Memory B cell (primary cell): Measurements from ENCODE around the gene ANKS6.

ENCODE experiments used
- ATAC-seq: fragments of 150-1000 bp; cut with Tn5 transposase; 2 replicates; pipeline ENCODE4 v1.10.0; 2021; ENCODE audit warnings: low read depth, mild to moderate bottlenecking, moderate library complexity
- DNase-seq, 2 donors: peaks; one replicate each; pipeline ENCODE4 v3.0.0; 2022; ENCODE audit warnings: low spot score in 2 of 2
- H3K27ac Mint-ChIP-seq: one replicate; pipeline ENCODE4 v1.8.0; 2022; ENCODE audit warnings: mild to moderate bottlenecking, moderate library complexity, mixed read lengths
- H3K27me3 Mint-ChIP-seq: one replicate; pipeline ENCODE4 v1.8.0; 2022; ENCODE audit warnings: mixed read lengths
- H3K36me3 Mint-ChIP-seq: one replicate; pipeline ENCODE4 v1.8.0; 2022; ENCODE audit warnings: mild to moderate bottlenecking, mixed read lengths
- H3K4me1 Mint-ChIP-seq: one replicate; pipeline ENCODE4 v1.8.0; 2022; ENCODE audit warnings: mixed read lengths
- H3K4me3 Mint-ChIP-seq: one replicate; pipeline ENCODE4 v1.8.0; 2022; ENCODE audit warnings: mild to moderate bottlenecking, moderate library complexity, mixed read lengths
- H3K9me3 Mint-ChIP-seq: one replicate; pipeline ENCODE4 v1.8.0; 2022; ENCODE audit warnings: mixed read lengths

The ANKS6 gene

GRCh38 chr9:98730871-98731270 is 65.5 kb downstream of the ANKS6 start:
- DNase-seq: no peak
- H3K27me3 Mint-ChIP-seq: peaks cover 6% of the 10 kb centered on the region
- peaks cover 7% of the 10 kb centered on the region for H3K36me3 Mint-ChIP-seq
- no peak for ATAC-seq
- peaks cover 15% of the 10 kb centered on the region for H3K4me1 Mint-ChIP-seq
- no peak overlapping the region for H3K27ac Mint-ChIP-seq
- no peak overlapping the region for H3K4me3 Mint-ChIP-seq
- H3K9me3 Mint-ChIP-seq: no peaks in the 10 kb centered on the region

- DNase-seq (no peak), ATAC-seq (no peak)
- Mint-ChIP-seq H3K4me3 (no peak overlapping the region), H3K4me1 (peaks cover 15% of the 10 kb centered on the region), H3K27me3 (peaks cover 8% of the 10 kb centered on the region), H3K36me3 (peaks cover 2% of the 10 kb centered on the region), H3K27ac (no peak overlapping the region), H3K9me3 (peaks cover 2% of the 10 kb centered on the region)
These were observed 67.9 kb downstream of the ANKS6 start for GRCh38 chr9:98728500-98728899.

GRCh38 chr9:98727428-98727827 is 68.9 kb downstream of the ANKS6 start:
- Mint-ChIP-seq H3K27ac (peak overlapping the region; percentile 12), H3K36me3 (peaks cover 2% of the 10 kb centered on the region), H3K4me3 (no peak overlapping the region), H3K9me3 (peaks cover 3% of the 10 kb centered on the region), H3K4me1 (peaks cover 15% of the 10 kb centered on the region), H3K27me3 (peaks cover 15% of the 10 kb centered on the region)
- DNase-seq (no peak), ATAC-seq (no peak)

DNA sequence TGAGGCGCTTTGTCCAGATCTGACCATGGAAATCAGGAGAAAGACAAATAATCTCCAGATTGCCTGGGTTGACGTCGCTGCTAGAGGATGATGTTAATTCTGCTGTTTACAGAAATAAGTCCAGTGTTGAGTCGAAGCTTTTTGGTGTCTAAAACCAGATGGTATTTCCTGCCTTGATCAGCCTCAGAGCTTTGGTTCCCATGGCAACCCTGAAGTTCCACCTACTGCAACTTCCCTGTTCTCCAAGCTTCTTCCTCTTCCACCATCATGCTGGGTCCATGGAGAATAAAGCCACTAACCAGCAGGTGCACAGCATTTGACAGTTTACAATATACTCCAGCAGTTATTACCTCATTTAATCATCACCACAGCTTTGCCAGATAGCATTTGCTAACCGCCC is 69.6 kb downstream of the ANKS6 start:
- Mint-ChIP-seq H3K27me3 (peaks cover 18% of the 10 kb centered on the region), H3K4me3 (no peak overlapping the region), H3K9me3 (peaks cover 3% of the 10 kb centered on the region), H3K4me1 (peaks cover 15% of the 10 kb centered on the region), H3K36me3 (peaks cover 2% of the 10 kb centered on the region), H3K27ac (peak overlapping the region; percentile 12)
- ATAC-seq (peak; percentile 29), DNase-seq (no peak)

DNA sequence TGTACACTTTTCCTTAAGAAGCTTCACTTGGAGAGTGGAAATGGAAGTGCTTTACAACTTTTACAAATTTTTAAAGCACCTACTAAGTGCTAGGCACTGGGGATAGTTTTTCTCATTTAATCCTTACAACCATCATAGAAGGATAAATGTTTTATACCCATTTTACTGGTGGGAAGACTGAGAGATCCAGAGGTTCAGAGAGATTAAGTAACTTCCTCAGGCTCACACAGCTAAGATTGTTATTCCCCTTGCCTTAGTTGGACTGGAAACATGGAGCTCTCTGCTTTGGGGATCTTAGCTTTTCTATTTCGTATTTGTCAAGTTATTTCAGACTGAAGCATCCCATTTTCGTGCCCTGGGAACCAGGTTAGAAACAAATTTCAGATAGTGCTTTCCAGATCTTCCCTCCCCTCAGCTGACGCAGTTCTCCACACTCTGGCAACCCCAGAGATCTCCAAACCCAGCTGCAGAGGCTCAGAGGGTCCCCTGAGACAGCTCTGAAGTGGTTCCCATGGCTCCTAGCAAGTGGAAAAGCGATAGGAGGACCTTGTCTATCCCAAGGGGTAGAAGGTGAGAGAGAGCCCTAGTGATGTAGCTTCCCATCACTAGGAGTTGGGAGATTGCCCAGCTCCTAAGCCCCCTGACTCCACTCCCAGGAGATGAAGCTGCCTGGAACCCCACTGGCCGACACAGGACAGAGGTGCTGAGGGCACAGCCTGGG is 71.4 kb downstream of the ANKS6 start:
- peaks cover 2% of the 10 kb centered on the region for H3K36me3 Mint-ChIP-seq
- no peak overlapping the region for H3K27ac Mint-ChIP-seq
- peaks cover 15% of the 10 kb centered on the region for H3K4me1 Mint-ChIP-seq
- peaks cover 21% of the 10 kb centered on the region for H3K27me3 Mint-ChIP-seq
- peaks cover 3% of the 10 kb centered on the region for H3K9me3 Mint-ChIP-seq
- H3K4me3 Mint-ChIP-seq: no peak overlapping the region
- DNase-seq (no peak), ATAC-seq (no peak)

DNA sequence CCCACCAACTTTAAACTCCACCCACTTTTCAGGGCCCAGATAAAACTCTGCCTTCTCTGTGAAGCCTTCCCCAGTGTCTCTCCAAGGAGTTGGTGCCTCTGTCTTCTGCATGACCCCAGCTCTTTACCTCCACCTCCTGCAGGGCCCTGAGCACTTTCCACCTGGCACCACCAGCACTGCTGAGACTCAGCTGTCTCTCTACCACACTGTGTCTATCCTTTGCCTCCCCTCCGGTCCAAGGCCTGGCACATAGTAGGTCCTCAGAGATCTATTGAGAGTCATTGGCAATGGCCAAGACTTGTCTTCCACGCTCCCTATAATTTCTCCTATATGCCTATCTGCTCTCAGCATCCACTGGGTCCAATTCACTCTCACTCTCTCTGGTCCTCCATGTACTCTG is 74.7 kb downstream of the ANKS6 start:
- Mint-ChIP-seq H3K27me3 (peaks cover 22% of the 10 kb centered on the region), H3K27ac (no peak overlapping the region)
- no peak for ATAC-seq

DNA sequence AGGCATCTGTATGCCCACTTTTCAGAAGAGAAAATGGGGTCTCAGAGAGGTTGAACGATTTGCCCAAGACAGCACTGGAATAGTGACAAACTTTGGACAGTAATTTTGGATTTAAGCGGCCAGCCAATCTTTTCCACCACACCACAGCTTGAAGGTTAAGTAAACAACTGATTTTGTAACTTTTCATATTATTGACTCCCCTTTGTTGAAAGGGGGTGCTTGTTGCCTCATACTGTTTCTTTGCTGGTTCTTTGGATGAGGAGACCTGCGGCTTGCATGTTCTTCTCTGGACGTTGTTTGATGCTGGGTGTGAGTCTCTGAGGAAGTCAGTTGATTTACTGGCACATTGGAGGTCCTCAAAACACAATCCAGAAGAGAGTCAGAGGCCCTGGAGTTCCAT is 76.0 kb downstream of the ANKS6 start:
- no peak for ATAC-seq
- peaks cover 3% of the 10 kb centered on the region for H3K9me3 Mint-ChIP-seq
- peaks cover 2% of the 10 kb centered on the region for H3K36me3 Mint-ChIP-seq
- H3K4me1 Mint-ChIP-seq: no peaks in the 10 kb centered on the region
- no peak overlapping the region for H3K4me3 Mint-ChIP-seq
- DNase-seq: no peak
- no peak overlapping the region for H3K27ac Mint-ChIP-seq
- H3K27me3 Mint-ChIP-seq: peaks cover 25% of the 10 kb centered on the region

More for the DNA sequence above, 74.7 kb downstream of the ANKS6 start:
- peaks cover 3% of the 10 kb centered on the region for H3K4me1 Mint-ChIP-seq
- H3K36me3 Mint-ChIP-seq: peaks cover 2% of the 10 kb centered on the region
- H3K4me3 Mint-ChIP-seq: no peak overlapping the region
- peaks cover 3% of the 10 kb centered on the region for H3K9me3 Mint-ChIP-seq
- DNase-seq: no peak

- Mint-ChIP-seq H3K27ac (no peak overlapping the region), H3K27me3 (peaks cover 22% of the 10 kb centered on the region), H3K4me3 (no peak overlapping the region), H3K36me3 (no peaks in the 10 kb centered on the region), H3K4me1 (no peaks in the 10 kb centered on the region), H3K9me3 (peaks cover 1% of the 10 kb centered on the region)
- ATAC-seq (no peak), DNase-seq (no peak)
These were observed 77.3 kb downstream of the ANKS6 start for GRCh38 chr9:98719055-98719454.

DNA sequence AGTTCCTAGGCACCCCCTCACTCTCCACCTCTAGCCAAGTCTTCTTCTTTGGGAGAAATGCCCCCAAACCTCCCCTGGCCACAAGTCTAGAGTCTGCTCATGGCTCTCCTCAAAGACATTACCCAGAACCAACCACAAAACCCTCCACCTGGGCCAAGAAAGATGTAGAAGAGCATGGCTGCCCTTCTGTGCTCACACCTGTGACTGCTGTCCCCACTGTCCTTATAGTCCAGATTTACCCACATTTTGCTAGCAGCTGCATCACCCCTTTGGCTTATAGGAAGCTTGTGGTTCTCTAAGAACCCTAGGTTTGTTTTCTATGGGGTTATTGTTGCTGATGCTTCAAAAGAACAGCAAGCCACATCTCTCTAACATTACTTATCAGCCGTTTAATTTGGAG is 81.5 kb downstream of the ANKS6 start:
- DNase-seq: no peak
- ATAC-seq: no peak
- no peak overlapping the region for H3K27ac Mint-ChIP-seq
- H3K9me3 Mint-ChIP-seq: no peaks in the 10 kb centered on the region
- H3K27me3 Mint-ChIP-seq: peaks cover 23% of the 10 kb centered on the region
- no peaks in the 10 kb centered on the region for H3K36me3 Mint-ChIP-seq
- no peaks in the 10 kb centered on the region for H3K4me1 Mint-ChIP-seq
- no peak overlapping the region for H3K4me3 Mint-ChIP-seq

GRCh38 chr9:98712987-98713386 is 83.4 kb downstream of the ANKS6 start:
- ATAC-seq: no peak
- no peak overlapping the region for H3K27ac Mint-ChIP-seq
- peaks cover 23% of the 10 kb centered on the region for H3K27me3 Mint-ChIP-seq
- H3K4me1 Mint-ChIP-seq: no peaks in the 10 kb centered on the region
- no peaks in the 10 kb centered on the region for H3K36me3 Mint-ChIP-seq
- no peaks in the 10 kb centered on the region for H3K9me3 Mint-ChIP-seq
- no peak for DNase-seq
- no peak overlapping the region for H3K4me3 Mint-ChIP-seq

- ATAC-seq (no peak), DNase-seq (no peak)
- H3K36me3 Mint-ChIP-seq: no peaks in the 10 kb centered on the region
- H3K4me3 Mint-ChIP-seq: no peak overlapping the region
- H3K27ac Mint-ChIP-seq: no peak overlapping the region
- H3K27me3 Mint-ChIP-seq: peaks cover 23% of the 10 kb centered on the region
- no peaks in the 10 kb centered on the region for H3K9me3 Mint-ChIP-seq
- no peaks in the 10 kb centered on the region for H3K4me1 Mint-ChIP-seq
These were observed 86.1 kb downstream of the ANKS6 start for GRCh38 chr9:98709968-98710965.

DNA sequence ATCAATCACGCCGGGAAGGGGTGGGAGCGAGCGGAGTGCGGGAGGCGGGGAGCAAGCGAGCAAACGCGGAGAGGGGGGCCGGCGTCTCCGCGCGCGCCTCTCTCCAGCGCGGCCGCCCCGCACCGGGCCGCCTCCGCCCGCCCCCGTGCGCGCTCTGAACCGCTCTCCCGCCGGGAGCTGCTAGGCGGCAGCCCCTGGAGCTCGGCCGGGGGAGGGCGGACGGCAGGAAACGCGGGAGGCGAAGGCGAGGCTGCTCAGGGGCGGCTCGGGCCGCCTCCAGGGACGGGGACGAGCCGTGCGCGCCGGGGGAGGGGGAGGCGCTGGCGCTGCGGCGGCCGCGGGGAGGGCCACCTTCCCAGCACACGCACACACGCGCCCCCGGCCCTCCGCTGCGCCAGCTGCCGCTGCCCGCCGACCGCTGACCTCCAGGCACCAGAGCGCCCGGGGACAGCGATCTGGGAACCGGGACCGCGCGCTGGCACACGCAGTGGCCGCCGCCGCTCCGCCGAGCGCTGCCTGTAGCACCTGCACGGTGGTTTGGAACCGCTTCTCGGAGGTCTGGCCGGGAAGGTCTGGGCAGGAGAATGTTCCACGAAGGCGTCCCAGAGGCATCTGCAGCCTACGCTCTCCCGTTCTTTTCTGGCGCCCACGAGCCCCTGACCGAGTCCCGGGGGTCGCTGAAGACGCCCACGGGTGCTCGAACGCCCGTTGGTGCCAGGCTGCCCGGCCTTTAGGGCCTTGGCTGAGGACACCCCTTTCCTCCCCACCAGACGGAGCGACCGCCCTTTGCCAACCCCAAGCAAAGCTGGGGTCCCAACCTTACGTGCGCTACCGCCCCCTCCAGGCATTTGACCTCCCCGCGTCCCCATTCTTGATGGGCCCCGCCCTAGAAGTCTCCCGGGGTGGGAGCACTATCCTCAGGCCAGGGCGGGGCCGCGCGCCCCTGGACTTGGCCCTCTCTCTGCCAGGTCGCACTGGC is 87.1 kb downstream of the ANKS6 start, which contains the start of gene GABBR2:
Gene GABBR2 (minus strand): TSS at position 3 of the 979 bp plus-strand sequence. CDS start 198 bp downstream, outside the sequence.
- Mint-ChIP-seq H3K9me3 (peaks cover 2% of the 10 kb centered on the region), H3K36me3 (no peaks in the 10 kb centered on the region), H3K27me3 (peaks cover 27% of the 10 kb centered on the region), H3K4me3 (no peak within 1 kb of the TSS), H3K4me1 (no peaks in the 10 kb centered on the region), H3K27ac (no peak within 1 kb of the TSS)
- no peak for ATAC-seq
- no peak for DNase-seq

- H3K27ac Mint-ChIP-seq: no peak overlapping the region
- no peaks in the 10 kb centered on the region for H3K36me3 Mint-ChIP-seq
- peaks cover 27% of the 10 kb centered on the region for H3K27me3 Mint-ChIP-seq
- no peaks in the 10 kb centered on the region for H3K4me1 Mint-ChIP-seq
- ATAC-seq (no peak), DNase-seq (no peak)
- no peak overlapping the region for H3K4me3 Mint-ChIP-seq
- H3K9me3 Mint-ChIP-seq: peaks cover 2% of the 10 kb centered on the region
These were observed 88.0 kb downstream of the ANKS6 start for GRCh38 chr9:98708103-98708932.
